Measurements from ENCODE around the gene HES5. TPM values are rescaled to one million over a fixed set of nuclear protein-coding genes. Genes with fewer than 3 reads are reported as not detected.

HES5 gene
- polyA plus RNA-seq, 1 donor (not counting 4 experiments of a cell fraction or from before 2014, with no cell fraction given): 0.33 TPM

- Histone ChIP-seq H2AFZ (ENCODE audit: control insufficient read depth, low read length) (no peak overlapping the region), H3K36me3 (ENCODE audit: control insufficient read depth in 2 of 2, extremely low read depth in 1 of 2, insufficient read depth in 2 of 2, low read length in 2 of 2) (no peaks in the 10 kb centered on the region), H3K4me1 (ENCODE audit: control insufficient read depth, extremely low read depth, insufficient read depth, low read length) (no peaks in the 10 kb centered on the region), H3K4me3 (ENCODE audit: control insufficient read depth in 2 of 3, extremely low read depth in 1 of 3, insufficient read depth in 2 of 3, low read depth in 1 of 3, low read length in 3 of 3) (no peak overlapping the region), H3K9me3 (ENCODE audit: control insufficient read depth, low read depth, low read length) (no peaks in the 10 kb centered on the region), H3K27me3 (ENCODE audit: control insufficient read depth, extremely low read depth, insufficient read depth, low read length) (peaks cover 26% of the 10 kb centered on the region), H3K9ac (ENCODE audit: control insufficient read depth, extremely low read depth, insufficient read depth, low read length) (no peak overlapping the region), H3K27ac (ENCODE audit: control insufficient read depth, insufficient read depth, low read length) (no peak overlapping the region), H3K4me2 (ENCODE audit: control insufficient read depth, extremely low read depth, insufficient read depth, low read depth, low read length) (no peak overlapping the region), H4K20me1 (ENCODE audit: control insufficient read depth, extremely low read depth, insufficient read depth, low read length) (no peaks in the 10 kb centered on the region), H3K79me2 (ENCODE audit: control insufficient read depth, insufficient read depth, low read length) (no peaks in the 10 kb centered on the region), H3K9me1 (ENCODE audit: control insufficient read depth, extremely low read depth, insufficient read depth, low read length) (no peaks in the 10 kb centered on the region)
- no peak for FAIRE-seq
- dilution Hi-C loops (cut with MboI; ENCODE audit: extremely low pct_ligation_motif_present, low sequenced_read_pairs): no loop called here
- DNase-seq (ENCODE audit: low read depth, low spot score): no peak
- TF ChIP-seq EZH2 (IDR thresholded peaks at IDR 0.05; ENCODE audit: low read length) (no peak), CTCF (optimal IDR thresholded peaks at IDR 0.05 in 1 of 3, IDR thresholded peaks at IDR 0.05 in 1 of 3, conservative IDR thresholded peaks at IDR 0.05 in 1 of 3; ENCODE audit: extremely low read depth in 1 of 3, insufficient read depth in 2 of 3, low read length in 3 of 3) (no peak)
Observed at GRCh38 chr1:2567083-2567679, 37.1 kb upstream of the HES5 start.

GRCh38 chr1:2566101-2567045, 36.3 kb upstream of the HES5 start:
- H3K9me3 ChIP-seq (ENCODE audit: control insufficient read depth, low read depth, low read length): no peaks in the 10 kb centered on the region
- no peak for TF ChIP-seq EZH2 (IDR thresholded peaks at IDR 0.05; ENCODE audit: low read length)
- TF ChIP-seq CTCF (optimal IDR thresholded peaks at IDR 0.05 in 1 of 3, IDR thresholded peaks at IDR 0.05 in 1 of 3, conservative IDR thresholded peaks at IDR 0.05 in 1 of 3; ENCODE audit: extremely low read depth in 1 of 3, insufficient read depth in 2 of 3, low read length in 3 of 3): no peak
- H3K9ac ChIP-seq (ENCODE audit: control insufficient read depth, extremely low read depth, insufficient read depth, low read length): no peak overlapping the region
- H3K27ac ChIP-seq (ENCODE audit: control insufficient read depth, insufficient read depth, low read length): no peak overlapping the region
- no peak overlapping the region for H3K4me3 ChIP-seq (ENCODE audit: control insufficient read depth in 2 of 3, extremely low read depth in 1 of 3, insufficient read depth in 2 of 3, low read depth in 1 of 3, low read length in 3 of 3)
- no peak overlapping the region for H3K4me2 ChIP-seq (ENCODE audit: control insufficient read depth, extremely low read depth, insufficient read depth, low read depth, low read length)
- dilution Hi-C loops (cut with MboI; ENCODE audit: extremely low pct_ligation_motif_present, low sequenced_read_pairs): no loop called here
- FAIRE-seq (no peak), DNase-seq (ENCODE audit: low read depth, low spot score) (no peak)
- no peaks in the 10 kb centered on the region for H3K36me3 ChIP-seq (ENCODE audit: control insufficient read depth in 2 of 2, extremely low read depth in 1 of 2, insufficient read depth in 2 of 2, low read length in 2 of 2)
- peaks cover 26% of the 10 kb centered on the region for H3K27me3 ChIP-seq (ENCODE audit: control insufficient read depth, extremely low read depth, insufficient read depth, low read length)
- no peaks in the 10 kb centered on the region for H3K79me2 ChIP-seq (ENCODE audit: control insufficient read depth, insufficient read depth, low read length)
- no peaks in the 10 kb centered on the region for H4K20me1 ChIP-seq (ENCODE audit: control insufficient read depth, extremely low read depth, insufficient read depth, low read length)
- H2AFZ ChIP-seq (ENCODE audit: control insufficient read depth, low read length): no peak overlapping the region
- no peaks in the 10 kb centered on the region for H3K9me1 ChIP-seq (ENCODE audit: control insufficient read depth, extremely low read depth, insufficient read depth, low read length)
- H3K4me1 ChIP-seq (ENCODE audit: control insufficient read depth, extremely low read depth, insufficient read depth, low read length): no peaks in the 10 kb centered on the region

Data from keratinocyte (primary cell).